Chondrocyte (in vitro differentiated cells): ENCODE data around the gene FXYD6. TPM values are rescaled to one million over a fixed set of nuclear protein-coding genes. Genes with fewer than 3 reads are reported as not detected.
"Not testable (repeated sequence)": the region's sequence is repeated elsewhere in the genome, so short reads cannot be mapped to it uniquely, and the experiment has no call there.

Experiments used
- DNase-seq: peaks from one replicate; pipeline ENCODE4 v3.0.0; 2021; ENCODE audit warnings: mixed read lengths, low spot score
- H3K27ac Mint-ChIP-seq: one replicate; pipeline ENCODE4 v1.8.0; 2021; ENCODE audit warnings: mild to moderate bottlenecking, moderate library complexity, mixed read lengths; ENCODE audit not compliant: unreplicated experiment
- H3K27me3 Mint-ChIP-seq: 2 replicates; pipeline ENCODE4 v1.8.0; 2021; ENCODE audit warnings: low read depth, mixed read lengths
- H3K36me3 Mint-ChIP-seq: 2 replicates; pipeline ENCODE4 v1.8.0; 2021; ENCODE audit warnings: low read depth, mixed read lengths
- H3K4me1 Mint-ChIP-seq: 2 replicates; pipeline ENCODE4 v1.8.0; 2021; ENCODE audit warnings: low read depth, mild to moderate bottlenecking, mixed read lengths
- H3K4me3 Mint-ChIP-seq: one replicate; pipeline ENCODE4 v1.8.0; 2021; ENCODE audit warnings: mild to moderate bottlenecking, moderate library complexity, mixed read lengths; ENCODE audit not compliant: unreplicated experiment
- H3K9me3 Mint-ChIP-seq: 2 replicates; pipeline ENCODE4 v1.8.0; 2021; ENCODE audit warnings: low read depth, mixed read lengths
- CTCF ChIP-seq: fragments of 200-600 bp; sonication (generic); IDR thresholded peaks from 2 replicates; pipeline ENCODE4 v1.5.0; 2021; ENCODE audit warnings: antibody characterized with exemption, mild to moderate bottlenecking, moderate library complexity
- total RNA-seq: library from RNA; stranded (reverse); gene quantifications from 3 replicates; pipeline ENCODE4 v1.2.1, GENCODE V29; 2021

FXYD6 gene
- total RNA-seq, 1 donor from 2014 or later, result 2.8 TPM

GRCh38 chr11:117868088-117868487 is 8.4 kb downstream of the FXYD6 start:
- Mint-ChIP-seq H3K4me1 (no peaks in the 10 kb centered on the region), H3K36me3 (no peaks in the 10 kb centered on the region), H3K27ac (no peak overlapping the region), H3K4me3 (no peak overlapping the region), H3K9me3 (no peaks in the 10 kb centered on the region), H3K27me3 (peaks cover 10% of the 10 kb centered on the region)
- no peak for TF ChIP-seq CTCF
- no peak for DNase-seq

DNA sequence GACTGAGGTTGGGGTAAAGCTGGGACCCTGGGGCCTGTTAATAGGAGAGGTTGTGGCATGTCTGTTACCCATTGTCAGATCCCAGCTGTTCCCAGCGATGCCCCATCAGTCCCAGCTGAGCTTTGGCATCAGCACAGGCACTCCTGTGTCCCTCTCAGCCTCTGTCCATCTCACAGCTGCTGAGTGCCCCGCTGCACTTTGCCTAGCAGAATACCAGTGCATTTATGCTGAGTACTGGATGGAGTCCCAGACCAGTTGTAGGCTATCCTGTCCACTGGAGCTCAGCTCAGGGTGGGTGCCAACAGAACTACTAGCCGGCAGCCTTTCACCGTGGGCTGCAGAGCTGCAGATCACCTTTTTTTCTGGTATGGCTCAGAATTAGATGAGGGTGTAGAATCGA is 9.9 kb downstream of the FXYD6 start:
- no peak for TF ChIP-seq CTCF
- H3K4me1 Mint-ChIP-seq, result peaks cover 5% of the 10 kb centered on the region
- no peaks in the 10 kb centered on the region for H3K9me3 Mint-ChIP-seq
- no peaks in the 10 kb centered on the region for H3K36me3 Mint-ChIP-seq
- H3K4me3 Mint-ChIP-seq, result no peak overlapping the region
- no peak for DNase-seq
- H3K27me3 Mint-ChIP-seq, result peaks cover 2% of the 10 kb centered on the region
- H3K27ac Mint-ChIP-seq, result no peak overlapping the region

DNA sequence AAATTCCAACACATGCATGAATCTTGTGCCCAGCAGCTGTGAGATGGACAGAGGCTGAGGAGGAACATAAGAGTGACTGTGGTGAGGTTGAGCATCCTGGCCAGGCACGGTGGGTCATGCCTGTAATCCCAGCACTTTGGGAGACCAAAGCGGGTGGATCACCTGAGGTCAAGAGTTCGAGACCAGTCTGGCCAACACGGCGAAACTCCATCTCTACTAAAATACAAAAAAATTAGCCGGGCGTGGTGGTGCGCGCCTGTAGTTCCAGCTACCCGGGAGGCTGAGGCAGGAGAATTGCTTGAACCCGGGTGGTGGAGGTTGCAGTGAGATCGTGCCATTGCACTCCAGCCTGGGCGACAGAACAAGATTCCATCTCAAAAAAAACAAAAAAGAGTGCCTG is 10.9 kb downstream of the FXYD6 start:
- H3K36me3 Mint-ChIP-seq, DNase-seq, H3K9me3 Mint-ChIP-seq, H3K4me3 Mint-ChIP-seq, H3K27ac Mint-ChIP-seq, H3K27me3 Mint-ChIP-seq: not testable (repeated sequence)
- peaks cover 12% of the 10 kb centered on the region for H3K4me1 Mint-ChIP-seq

GRCh38 chr11:117863383-117863782 is 13.1 kb downstream of the FXYD6 start:
- Mint-ChIP-seq H3K27me3 (peaks cover 2% of the 10 kb centered on the region), H3K4me1 (peaks cover 12% of the 10 kb centered on the region), H3K27ac (no peak overlapping the region), H3K36me3 (no peaks in the 10 kb centered on the region), H3K4me3 (no peak overlapping the region), H3K9me3 (no peaks in the 10 kb centered on the region)
- no peak for DNase-seq
- TF ChIP-seq CTCF, result no peak

DNA sequence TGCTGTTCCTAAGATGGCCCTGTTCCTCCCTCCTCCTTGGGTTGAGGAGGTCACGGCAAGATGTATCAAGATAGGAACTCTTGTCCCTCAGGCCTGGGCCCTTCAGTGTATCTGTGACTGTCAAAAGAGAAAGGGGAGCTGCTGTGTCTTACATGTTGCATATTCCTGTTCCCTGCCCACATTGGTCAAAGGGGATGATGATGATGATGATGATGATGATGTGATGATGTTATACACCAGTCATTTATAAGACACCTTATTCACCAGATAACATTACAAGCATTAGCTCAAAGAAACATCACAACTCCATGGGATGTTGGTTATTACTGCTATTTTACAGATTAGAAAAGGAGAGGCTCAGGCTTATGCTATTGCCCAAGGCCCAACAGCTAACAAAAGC is 13.7 kb downstream of the FXYD6 start:
- Mint-ChIP-seq H3K4me3 (no peak overlapping the region), H3K27ac (no peak overlapping the region), H3K27me3 (peaks cover 2% of the 10 kb centered on the region), H3K36me3 (no peaks in the 10 kb centered on the region), H3K9me3 (no peaks in the 10 kb centered on the region), H3K4me1 (peaks cover 12% of the 10 kb centered on the region)
- DNase-seq, result no peak
- TF ChIP-seq CTCF, result no peak

GRCh38 chr11:117862019-117862725 is 14.3 kb downstream of the FXYD6 start:
- H3K27ac Mint-ChIP-seq, result no peak overlapping the region
- H3K4me1 Mint-ChIP-seq, result peaks cover 12% of the 10 kb centered on the region
- no peaks in the 10 kb centered on the region for H3K9me3 Mint-ChIP-seq
- DNase-seq, result no peak
- no peak overlapping the region for H3K4me3 Mint-ChIP-seq
- H3K27me3 Mint-ChIP-seq, result peaks cover under 1% of the 10 kb centered on the region
- no peaks in the 10 kb centered on the region for H3K36me3 Mint-ChIP-seq
- no peak for TF ChIP-seq CTCF
